Lower lobe of right lung (tissue), 1 donor: ENCODE data around the gene SEMA3F. TPM values are rescaled to one million over a fixed set of nuclear protein-coding genes. Genes with fewer than 3 reads are reported as not detected.

Source experiments
- microRNA-seq: library from miRNA; unstranded; fragments of <30 nt; microRNA quantifications from one replicate; pipeline ENCODE4 v1.2.0, GENCODE V29; 2020; ENCODE audit warnings: borderline number of aligned reads
- total RNA-seq: library from RNA; stranded (reverse); fragmentation: NEBNext Ultra II Directional; extraction: Animal tissue kit (Norgen Biotek cat#: 25700); gene quantifications from one replicate; pipeline ENCODE4 v1.2.1, GENCODE V29; 2021
- donor health status: DM: no; HTN: yes; CAD: no; lungs with severe emphysema.

The SEMA3F gene
- total RNA-seq, 1 donor from 2014 or later = 44.7 TPM

Small RNA genes within 50 kb of the gene (microRNA-seq; reads per million reads assigned to microRNA genes)
- gene MIR566 (not detected), gene MIR5787 (not detected)

Other genes starting within 250 kb of the SEMA3F start
- 9.7 TPM for gene MON1A, start 225.5 kb upstream of the SEMA3F start, total RNA-seq
- 101 TPM for gene RBM6, start 215.2 kb upstream of the SEMA3F start, total RNA-seq
- gene RBM5, start 66.4 kb upstream of the SEMA3F start, total RNA-seq = 153 TPM
- not detected for gene GNAT1, start 36.3 kb downstream of the SEMA3F start, total RNA-seq
- not detected for gene SLC38A3, start 49.9 kb downstream of the SEMA3F start, total RNA-seq
- gene GNAI2, start 80.9 kb downstream of the SEMA3F start, total RNA-seq = 372 TPM
- 77.6 TPM for gene SEMA3B, start 113.8 kb downstream of the SEMA3F start, total RNA-seq
- gene LSMEM2, start 123.8 kb downstream of the SEMA3F start, total RNA-seq = not detected
- 66.9 TPM for gene IFRD2, start 137.1 kb downstream of the SEMA3F start, total RNA-seq
- gene HYAL3, start 144.1 kb downstream of the SEMA3F start, total RNA-seq = 4.0 TPM
- gene NAA80, start 144.1 kb downstream of the SEMA3F start, total RNA-seq = 9.3 TPM
- 58.2 TPM for gene HYAL1, start 148.2 kb downstream of the SEMA3F start, total RNA-seq
- gene HYAL2, start 167.4 kb downstream of the SEMA3F start, total RNA-seq = 155 TPM
- 29.4 TPM for gene TUSC2, start 172.9 kb downstream of the SEMA3F start, total RNA-seq
- gene RASSF1, start 185.5 kb downstream of the SEMA3F start, total RNA-seq = 39.5 TPM
- gene ZMYND10, start 190.4 kb downstream of the SEMA3F start, total RNA-seq = 32.8 TPM
- 17.7 TPM for gene NPRL2, start 195.5 kb downstream of the SEMA3F start, total RNA-seq
- 21.7 TPM for gene CYB561D2, start 195.5 kb downstream of the SEMA3F start, total RNA-seq
- gene TMEM115, start 204.2 kb downstream of the SEMA3F start, total RNA-seq = 37.5 TPM